Prostate gland (tissue), 2 donors: Measurements from ENCODE around the gene TP63.

Experiments
- POLR2A ChIP-seq: fragments of 450-650 bp; IDR thresholded peaks from one replicate; pipeline ENCODE4 v1.6.1; 2016; ENCODE audit warnings: antibody characterized with exemption, mild to moderate bottlenecking
- POLR2AphosphoS5 ChIP-seq: sonication (generic); formaldehyde crosslinking; IDR thresholded peaks from one replicate; pipeline ENCODE4 v1.6.1; 2017; ENCODE audit warnings: antibody characterized with exemption
- TF ChIP-seq, protein P1 (sequence below), 4 experiments: fragments of 200-600 bp in 2 of 4; fragments of 450-650 bp in 2 of 4; sonication (generic) in 2 of 4; IDR thresholded peaks; 1 replicate in 3 of 4; 2 replicates in 1 of 4; pipeline ENCODE4 v1.5.1; 2016 to 2019; ENCODE audit warnings: antibody characterized with exemption in 4 of 4, mild to moderate bottlenecking in 2 of 4, moderate library complexity in 2 of 4

DNA sequence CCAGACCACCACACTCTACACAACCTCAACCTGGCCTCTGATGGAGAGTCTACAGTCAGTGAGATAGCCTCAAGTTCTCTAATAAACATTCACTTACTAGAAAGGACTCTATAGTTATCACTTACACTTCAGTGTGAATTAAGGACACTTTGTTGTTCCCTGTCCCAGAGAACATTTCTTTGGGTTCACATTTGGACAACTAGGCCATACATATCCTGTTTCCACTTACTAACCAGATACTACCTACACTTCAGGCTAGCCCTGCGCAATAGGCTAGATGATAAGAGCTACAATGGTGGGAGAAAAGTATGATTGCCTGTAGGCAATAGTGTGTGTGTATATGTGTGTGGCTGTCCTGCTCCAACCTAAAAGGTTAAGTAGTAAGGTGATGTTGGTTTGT is 72.7 kb downstream of the TP63 start:
- TF ChIP-seq, protein P1, sequence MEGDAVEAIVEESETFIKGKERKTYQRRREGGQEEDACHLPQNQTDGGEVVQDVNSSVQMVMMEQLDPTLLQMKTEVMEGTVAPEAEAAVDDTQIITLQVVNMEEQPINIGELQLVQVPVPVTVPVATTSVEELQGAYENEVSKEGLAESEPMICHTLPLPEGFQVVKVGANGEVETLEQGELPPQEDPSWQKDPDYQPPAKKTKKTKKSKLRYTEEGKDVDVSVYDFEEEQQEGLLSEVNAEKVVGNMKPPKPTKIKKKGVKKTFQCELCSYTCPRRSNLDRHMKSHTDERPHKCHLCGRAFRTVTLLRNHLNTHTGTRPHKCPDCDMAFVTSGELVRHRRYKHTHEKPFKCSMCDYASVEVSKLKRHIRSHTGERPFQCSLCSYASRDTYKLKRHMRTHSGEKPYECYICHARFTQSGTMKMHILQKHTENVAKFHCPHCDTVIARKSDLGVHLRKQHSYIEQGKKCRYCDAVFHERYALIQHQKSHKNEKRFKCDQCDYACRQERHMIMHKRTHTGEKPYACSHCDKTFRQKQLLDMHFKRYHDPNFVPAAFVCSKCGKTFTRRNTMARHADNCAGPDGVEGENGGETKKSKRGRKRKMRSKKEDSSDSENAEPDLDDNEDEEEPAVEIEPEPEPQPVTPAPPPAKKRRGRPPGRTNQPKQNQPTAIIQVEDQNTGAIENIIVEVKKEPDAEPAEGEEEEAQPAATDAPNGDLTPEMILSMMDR (IDR thresholded peaks at IDR 0.05) = no peak
- TF ChIP-seq POLR2A (no peak), POLR2AphosphoS5 (no peak)
